ENCODE results near the gene DCP1B.

Gene DCP1B

GRCh38 chr12:1994429-1995143 lies 9.7 kb downstream of the DCP1B start:
- no peak for DNase-seq (ENCODE audit: low read depth, low spot score)
- H3K4me3 ChIP-seq (ENCODE audit: low read depth, low read length) = no peak overlapping the region
- in situ Hi-C loops (cut with HindIII; ENCODE audit: low sequenced_read_pairs) = no loop called here
- TF ChIP-seq CTCF (IDR thresholded peaks at IDR 0.05; ENCODE audit: low read depth, low read length) = no peak

DNA sequence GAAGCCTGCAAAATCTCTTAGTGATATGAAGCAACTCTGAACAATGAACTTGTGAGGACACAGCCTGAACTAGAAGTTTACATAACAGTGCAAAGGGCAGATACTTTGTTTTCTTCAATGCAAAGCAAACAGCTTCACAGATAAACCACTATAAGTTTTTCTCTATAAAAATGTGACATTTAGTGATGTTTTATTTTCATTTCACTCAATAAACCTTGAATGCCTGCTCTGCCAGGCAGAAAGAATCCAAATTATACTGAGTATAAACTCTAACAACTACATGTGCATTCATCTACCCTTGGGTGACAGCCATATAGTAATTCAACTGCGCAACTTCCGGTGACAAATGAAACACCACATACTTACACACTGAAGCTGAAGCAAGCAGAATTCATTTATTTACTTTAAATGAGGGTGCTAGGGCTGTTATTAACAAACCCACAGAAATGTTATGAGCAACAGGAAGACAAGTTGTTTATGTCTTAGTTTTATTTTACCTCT lies 10.3 kb downstream of the DCP1B start:
- in situ Hi-C loops (cut with HindIII; ENCODE audit: low sequenced_read_pairs) = no loop called here
- peak; percentile 50 for DNase-seq (ENCODE audit: low read depth, low spot score)
- TF ChIP-seq CTCF (IDR thresholded peaks at IDR 0.05; ENCODE audit: low read depth, low read length) = no peak
- H3K4me3 ChIP-seq (ENCODE audit: low read depth, low read length) = no peak overlapping the region

DNA sequence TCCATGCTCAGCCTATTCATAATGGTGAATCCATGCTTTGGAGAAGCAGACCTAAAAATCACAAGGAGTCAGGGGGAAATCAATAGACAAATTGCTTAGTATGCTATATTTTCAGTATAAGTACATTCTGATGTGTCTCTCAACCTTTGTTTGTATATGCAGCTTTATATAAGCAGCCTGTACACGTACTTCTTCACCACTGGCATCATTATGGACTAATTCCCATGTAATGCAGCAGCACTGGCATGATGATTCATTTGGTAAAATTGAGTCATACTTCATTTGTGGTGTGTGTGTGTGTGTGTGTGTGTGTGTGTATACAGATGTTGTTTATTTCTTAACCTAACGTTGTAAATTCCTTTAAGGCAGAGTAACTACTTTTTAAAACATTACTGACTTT lies 10.9 kb downstream of the DCP1B start:
- no peak for TF ChIP-seq CTCF (IDR thresholded peaks at IDR 0.05; ENCODE audit: low read depth, low read length)
- in situ Hi-C loops (cut with HindIII; ENCODE audit: low sequenced_read_pairs) = no loop called here
- no peak overlapping the region for H3K4me3 ChIP-seq (ENCODE audit: low read depth, low read length)
- peak; percentile 88 for DNase-seq (ENCODE audit: low read depth, low spot score)

DNA sequence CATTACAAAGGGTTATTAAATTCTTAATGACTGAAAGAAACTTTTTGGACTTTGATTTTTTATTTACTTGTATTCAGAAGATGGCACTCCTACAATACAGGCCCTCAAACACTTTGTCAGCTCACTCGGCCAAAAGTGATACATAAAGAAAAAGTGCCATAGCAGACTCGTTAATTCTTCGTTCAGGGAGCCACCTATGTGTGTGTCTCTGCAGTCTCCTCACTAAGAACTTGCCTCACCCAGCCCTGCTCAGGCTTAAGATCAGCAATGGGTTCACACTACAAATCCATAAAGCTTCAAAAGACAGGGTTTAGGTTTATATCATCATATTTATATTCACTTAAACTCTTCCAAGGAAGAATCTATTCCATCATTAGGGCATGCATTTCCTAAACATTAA lies 11.5 kb downstream of the DCP1B start:
- no peak for DNase-seq (ENCODE audit: low read depth, low spot score)
- H3K4me3 ChIP-seq (ENCODE audit: low read depth, low read length) = no peak overlapping the region
- in situ Hi-C loops (cut with HindIII; ENCODE audit: low sequenced_read_pairs) = no loop called here
- TF ChIP-seq CTCF (IDR thresholded peaks at IDR 0.05; ENCODE audit: low read depth, low read length) = no peak

- TF ChIP-seq CTCF (IDR thresholded peaks at IDR 0.05; ENCODE audit: low read depth, low read length) = no peak
- in situ Hi-C loops (cut with HindIII; ENCODE audit: low sequenced_read_pairs) = no loop called here
- H3K4me3 ChIP-seq (ENCODE audit: low read depth, low read length) = no peak overlapping the region
- DNase-seq (ENCODE audit: low read depth, low spot score) = no peak
Observed at GRCh38 chr12:1989111-1989510, 15.1 kb downstream of the DCP1B start.

- in situ Hi-C loops (cut with HindIII; ENCODE audit: low sequenced_read_pairs) = no loop called here
- no peak for TF ChIP-seq CTCF (IDR thresholded peaks at IDR 0.05; ENCODE audit: low read depth, low read length)
- no peak for DNase-seq (ENCODE audit: low read depth, low spot score)
- no peak overlapping the region for H3K4me3 ChIP-seq (ENCODE audit: low read depth, low read length)
Observed at GRCh38 chr12:1984759-1985158, 19.5 kb downstream of the DCP1B start.
